GM12891 (cell line): ENCODE data around the gene TRPM8.
"Not testable (repeated sequence)": the region's sequence is repeated elsewhere in the genome, so short reads cannot be mapped to it uniquely, and the experiment has no call there.

Experiments
- DNase-seq: peaks from one replicate; pipeline ENCODE4 v3.0.0; 2011; ENCODE audit warnings: low spot score; ENCODE audit not compliant: insufficient read length
- FAIRE-seq: peaks from 2 replicates; lab custom pipeline; 2011; peaks lifted over from hg19 to GRCh38; lab: Jason Lieb, UNC
- PAX5 ChIP-seq: IDR thresholded peaks from 2 replicates; pipeline ENCODE4 v1.6.1; 2011; ENCODE audit warnings: low read length, moderate library complexity, mild to moderate bottlenecking; ENCODE audit not compliant: insufficient read depth, severe bottlenecking
- POLR2A ChIP-seq: IDR thresholded peaks from 2 replicates; pipeline ENCODE4 v1.6.1; 2011; ENCODE audit warnings: low read depth, low read length, control low read depth
- POLR2AphosphoS5 ChIP-seq: IDR thresholded peaks from 2 replicates; pipeline ENCODE4 v1.6.1; 2011; ENCODE audit warnings: low read depth, low read length, control low read depth
- POU2F2 ChIP-seq: IDR thresholded peaks from 2 replicates; pipeline ENCODE4 v1.6.1; 2011; ENCODE audit warnings: low read depth, mild to moderate bottlenecking, control low read depth, low read length, moderate library complexity
- SPI1 ChIP-seq: IDR thresholded peaks from 2 replicates; pipeline ENCODE4 v1.6.1; 2011; ENCODE audit warnings: low read depth, low read length, control low read depth
- TAF1 ChIP-seq: IDR thresholded peaks from 2 replicates; pipeline ENCODE4 v1.6.1; 2011; ENCODE audit warnings: low read depth, low read length, control low read depth

Gene TRPM8

DNA sequence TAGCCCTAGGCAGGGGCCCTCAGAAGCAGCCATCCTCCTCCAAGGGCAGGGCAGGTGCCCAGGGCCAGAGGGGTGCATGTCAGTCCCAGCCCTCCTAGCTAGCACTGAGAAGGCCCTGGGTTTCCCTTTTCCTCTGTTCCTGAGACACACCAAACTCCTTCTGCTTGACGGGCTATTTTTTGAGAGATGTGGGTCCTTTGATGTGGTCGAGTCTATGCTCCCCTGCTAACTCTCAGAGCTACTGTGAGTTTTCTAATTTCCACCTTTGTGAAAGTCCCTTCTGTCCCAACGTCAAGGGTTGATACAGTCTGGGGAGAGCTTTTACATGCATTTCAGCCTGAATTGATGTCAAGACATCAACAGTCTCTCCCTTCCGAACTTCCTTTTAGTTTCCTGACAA lies 51.4 kb downstream of the TRPM8 start:
- no peak for FAIRE-seq
- no peak for DNase-seq
- TF ChIP-seq POLR2AphosphoS5: no peak
- TF ChIP-seq POU2F2: no peak
- no peak for TF ChIP-seq POLR2A
- no peak for TF ChIP-seq PAX5
- TF ChIP-seq TAF1: no peak
- TF ChIP-seq SPI1: no peak

DNA sequence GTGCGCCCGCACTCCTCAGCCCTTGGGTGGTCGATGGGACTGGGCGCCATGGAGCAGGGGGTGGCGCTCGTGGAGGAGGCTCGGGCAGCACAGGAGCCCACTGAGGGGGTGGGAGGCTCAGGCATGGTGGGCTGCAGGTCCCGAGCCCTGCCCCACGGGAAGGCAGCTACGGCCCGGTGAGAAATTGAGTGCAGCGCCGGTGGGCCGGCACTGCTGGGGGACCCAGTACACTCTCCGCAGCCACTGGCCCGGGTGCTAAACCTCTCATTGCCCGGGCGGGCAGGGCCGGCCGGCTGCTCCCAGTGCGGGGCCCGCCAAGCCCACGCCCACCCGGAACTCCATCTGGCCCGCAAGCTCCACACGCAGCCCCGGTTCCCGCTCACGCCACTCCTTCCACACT lies 55.3 kb downstream of the TRPM8 start:
- DNase-seq, FAIRE-seq: not testable (repeated sequence)

DNA sequence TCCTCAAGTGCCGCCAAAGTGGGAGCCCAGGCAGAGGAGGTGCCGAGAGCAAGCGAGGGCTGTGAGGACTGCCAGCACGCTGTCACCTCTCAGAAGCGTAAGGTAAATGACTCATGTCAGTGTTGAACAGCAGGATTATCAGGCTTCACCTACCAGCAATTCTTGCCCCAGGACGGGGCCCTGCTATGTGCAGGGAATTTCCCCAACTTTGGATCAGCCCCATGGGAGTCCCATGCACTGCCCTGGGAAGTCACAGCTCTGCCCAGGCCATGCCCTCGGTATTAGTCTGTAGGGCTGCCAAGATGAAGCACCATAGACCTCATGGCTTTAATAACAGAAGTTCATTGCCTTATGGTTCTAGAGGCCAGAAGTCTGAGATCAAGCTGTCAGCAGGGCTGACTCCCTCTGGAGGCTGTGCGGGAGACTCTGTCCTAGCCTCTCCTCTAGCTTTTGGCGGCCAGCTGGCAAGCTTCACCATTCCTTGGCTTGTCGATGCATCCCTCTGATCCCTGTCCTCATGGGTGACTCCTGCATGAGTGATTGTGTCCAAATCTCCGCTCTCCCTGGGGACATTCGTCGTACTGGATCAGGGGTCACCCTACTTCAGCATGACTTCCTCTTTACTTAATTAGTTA lies 55.9 kb downstream of the TRPM8 start:
- TF ChIP-seq TAF1 (no peak), POLR2AphosphoS5 (no peak), POLR2A (no peak), SPI1 (no peak), POU2F2 (no peak), PAX5 (no peak)
- FAIRE-seq (no peak), DNase-seq (no peak)

DNA sequence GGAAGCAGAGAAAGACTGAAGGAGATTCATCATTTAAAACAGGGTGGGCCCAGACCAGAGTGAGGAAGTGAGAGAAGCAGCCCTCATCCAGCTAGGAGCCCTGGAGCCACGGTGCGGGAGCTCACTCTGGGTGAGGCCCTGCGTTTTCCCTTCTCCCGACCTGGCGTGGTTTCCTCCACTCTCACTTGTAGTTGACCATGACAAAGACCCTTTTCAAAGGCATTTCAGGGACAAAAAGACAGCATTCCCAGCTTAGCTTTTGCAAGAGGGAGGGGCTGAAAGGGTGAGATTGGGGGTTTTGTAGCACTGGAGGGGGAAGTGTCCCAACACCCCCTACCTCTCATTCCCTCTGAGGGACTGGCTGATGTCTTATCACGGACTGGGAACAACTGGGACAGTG lies 56.6 kb downstream of the TRPM8 start:
- FAIRE-seq (no peak), DNase-seq (no peak)
- TF ChIP-seq POLR2A (no peak), SPI1 (0 out of 2 replicates have a peak, but pooled peaks have one; percentile 0)

DNA sequence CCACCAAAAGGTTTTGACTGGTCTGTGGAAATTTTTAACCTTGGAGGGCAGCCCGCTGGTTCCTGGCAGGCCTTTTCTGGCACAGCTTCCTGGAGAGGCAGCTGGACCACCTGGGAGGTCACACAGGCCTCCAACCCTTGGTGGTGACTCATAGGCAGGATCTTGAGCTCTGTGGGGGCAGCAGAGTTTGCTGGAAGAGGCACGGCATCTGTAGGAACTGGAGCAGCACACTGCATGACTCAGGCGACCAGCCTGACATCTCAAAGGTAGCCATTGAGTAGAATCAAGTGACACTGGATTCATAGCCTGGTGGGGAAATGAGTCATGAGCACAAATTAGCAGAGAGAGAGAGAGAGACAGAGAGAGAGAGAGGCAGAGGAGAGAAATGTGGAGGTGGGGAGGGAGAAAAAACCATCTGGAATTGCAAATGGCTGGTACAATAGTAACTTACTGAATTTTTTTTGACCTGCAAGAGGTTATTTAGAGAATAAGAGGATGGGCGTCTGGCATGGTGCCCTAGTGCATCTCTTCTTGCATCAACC lies 57.4 kb downstream of the TRPM8 start:
- TF ChIP-seq POU2F2: no peak
- no peak for TF ChIP-seq SPI1
- no peak for TF ChIP-seq POLR2A
- FAIRE-seq (peak; percentile 43), DNase-seq (no peak)

DNA sequence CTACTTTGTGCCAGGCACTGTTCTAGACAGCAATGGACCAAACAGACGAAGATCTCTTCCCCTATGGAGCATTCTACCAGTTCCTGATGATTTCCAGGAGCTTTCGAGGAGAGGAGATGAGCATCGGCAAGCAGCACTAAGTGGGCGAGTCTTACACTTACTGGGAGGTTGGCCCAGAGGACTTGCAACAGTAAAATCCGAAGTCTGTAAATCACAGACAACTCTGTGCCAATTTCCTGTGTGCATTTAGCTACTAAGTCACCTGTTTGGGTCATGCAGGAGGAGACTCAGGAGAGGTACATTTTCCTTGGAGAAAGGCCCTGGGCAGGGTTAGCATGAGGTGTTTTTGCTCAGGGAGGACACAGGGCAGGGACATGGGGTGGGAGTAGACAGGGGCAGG lies 58.9 kb downstream of the TRPM8 start:
- no peak for TF ChIP-seq POLR2AphosphoS5
- TF ChIP-seq POU2F2: no peak
- TF ChIP-seq SPI1: no peak
- no peak for TF ChIP-seq PAX5
- no peak for TF ChIP-seq TAF1
- no peak for TF ChIP-seq POLR2A
- FAIRE-seq (no peak), DNase-seq (no peak)

DNA sequence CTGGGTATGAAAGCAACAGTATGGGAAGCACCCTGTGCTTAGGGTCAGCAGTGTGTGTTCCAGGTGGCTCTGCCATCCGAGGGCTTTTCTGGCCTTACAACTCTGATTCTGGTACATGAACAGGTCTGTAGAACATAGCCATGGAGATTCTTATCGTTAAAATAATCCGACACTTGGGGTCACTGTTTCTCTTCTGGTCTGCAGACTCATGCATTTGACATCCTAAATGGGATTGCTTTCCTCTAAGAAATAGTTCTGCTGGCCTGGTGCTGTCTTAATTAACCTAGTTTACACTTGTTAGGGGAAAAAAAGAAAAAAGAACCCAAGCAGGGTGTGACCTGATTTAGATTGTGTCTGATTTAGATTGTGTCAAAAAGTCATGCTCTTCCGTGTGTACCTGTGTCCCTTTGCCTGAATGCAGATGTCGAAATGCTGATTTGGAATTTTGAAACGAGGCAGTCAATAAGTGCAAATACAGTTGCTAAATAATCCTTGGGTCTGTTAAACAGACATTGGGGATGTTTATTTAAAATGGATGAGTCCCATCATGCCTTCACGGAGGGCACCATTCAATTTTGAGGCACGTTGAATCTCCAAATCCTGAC lies 59.6 kb downstream of the TRPM8 start:
- TF ChIP-seq POU2F2: no peak
- no peak for TF ChIP-seq SPI1
- no peak for TF ChIP-seq POLR2AphosphoS5
- no peak for TF ChIP-seq POLR2A
- TF ChIP-seq PAX5: no peak
- TF ChIP-seq TAF1: no peak
- DNase-seq: no peak
- FAIRE-seq: peak; percentile 40

DNA sequence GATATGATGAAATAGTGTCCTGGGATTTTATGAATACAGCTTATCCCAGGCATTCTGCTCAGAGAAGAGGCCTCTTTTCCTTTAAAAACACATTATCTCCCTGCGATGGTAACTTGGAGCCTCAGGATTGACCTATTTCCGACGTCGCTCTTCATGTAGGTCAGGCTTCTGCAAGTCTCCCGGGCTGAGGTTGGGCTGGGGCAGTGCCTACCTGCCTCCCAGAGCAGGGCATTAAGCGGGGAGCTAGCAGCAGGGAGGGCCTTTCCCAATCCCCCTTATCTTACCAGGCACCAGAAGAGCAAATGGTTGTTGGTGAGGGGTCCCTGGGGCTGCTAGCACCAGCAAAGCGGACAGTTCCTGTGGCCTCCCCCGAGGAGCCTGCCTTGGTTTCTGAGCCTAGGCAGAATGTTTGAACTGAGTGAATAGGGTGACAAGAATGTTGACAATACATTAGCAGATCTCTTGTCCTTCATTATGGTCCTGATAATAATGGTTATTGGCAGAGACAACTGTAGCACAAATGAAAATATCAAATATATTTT lies 60.2 kb downstream of the TRPM8 start:
- FAIRE-seq (no peak), DNase-seq (no peak)
- TF ChIP-seq SPI1: no peak
- TF ChIP-seq POLR2AphosphoS5: no peak
- no peak for TF ChIP-seq TAF1
- no peak for TF ChIP-seq POLR2A
- no peak for TF ChIP-seq POU2F2
- no peak for TF ChIP-seq PAX5

DNA sequence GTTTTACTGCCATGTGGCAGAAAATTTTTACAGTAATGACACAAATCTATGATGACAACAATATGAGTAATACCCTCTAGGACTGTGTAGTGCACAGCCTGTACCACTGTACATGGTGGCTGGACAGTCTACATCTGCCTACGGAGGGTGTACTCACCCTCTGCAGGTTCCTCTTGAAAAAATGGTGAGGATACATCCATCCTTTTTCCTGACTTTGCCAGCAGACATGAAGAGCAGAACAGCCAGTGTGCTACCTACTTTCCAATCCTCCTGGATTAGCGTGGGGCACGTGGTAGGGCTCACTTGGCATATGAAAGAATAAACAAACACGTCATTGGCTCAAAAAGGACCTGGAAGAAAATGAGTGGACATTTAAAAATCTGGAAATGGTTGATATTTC lies 62.6 kb downstream of the TRPM8 start:
- no peak for TF ChIP-seq POLR2AphosphoS5
- no peak for TF ChIP-seq POU2F2
- TF ChIP-seq PAX5: no peak
- no peak for TF ChIP-seq POLR2A
- no peak for TF ChIP-seq SPI1
- no peak for TF ChIP-seq TAF1
- DNase-seq (no peak), FAIRE-seq (no peak)

DNA sequence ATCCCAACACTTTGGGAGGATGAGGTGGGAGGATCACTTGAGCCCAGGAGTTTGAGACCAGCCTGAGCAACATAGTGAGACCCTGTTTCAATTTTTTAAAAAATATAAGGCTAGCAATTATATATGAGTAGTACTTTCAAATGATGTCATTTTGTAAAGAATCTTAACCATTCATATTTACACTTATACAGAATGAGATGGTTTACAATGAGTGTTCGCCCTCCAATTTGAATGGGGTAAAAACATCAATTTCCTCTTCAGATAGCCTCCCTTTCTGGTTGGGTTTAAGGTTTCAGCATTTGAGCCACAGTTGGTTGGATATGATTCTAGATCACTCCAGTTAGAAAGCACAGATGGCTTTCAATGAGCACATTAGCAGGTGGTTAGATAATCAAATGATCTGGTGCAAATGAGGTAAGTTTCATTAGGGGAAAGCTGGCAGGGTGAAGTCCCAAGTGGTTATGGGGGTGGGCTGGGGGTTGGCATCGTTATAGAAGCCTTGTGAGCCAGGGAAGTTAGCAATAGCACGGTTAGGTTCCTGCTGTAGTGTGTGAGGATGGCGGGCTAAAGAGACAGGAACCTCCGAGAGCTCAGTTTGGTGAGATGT lies 63.9 kb downstream of the TRPM8 start:
- no peak for DNase-seq
- FAIRE-seq: no peak

More for the DNA sequence above, 63.9 kb downstream of the TRPM8 start:
- no peak for TF ChIP-seq PAX5
- no peak for TF ChIP-seq POLR2A
- TF ChIP-seq POU2F2: no peak
- TF ChIP-seq SPI1: no peak
- no peak for TF ChIP-seq POLR2AphosphoS5
- no peak for TF ChIP-seq TAF1
